Upper lobe of left lung (tissue), 4 donors: ENCODE data around the gene CLSTN2.

Experiments
- CTCF ChIP-seq, 6 experiments: fragments of 450-650 bp in 4 of 6; fragments of 200-600 bp in 2 of 6; sonication (generic) in 2 of 6; IDR thresholded peaks; one replicate each; pipeline ENCODE4 v1.5.1; 2016 to 2019; ENCODE audit warnings: antibody characterized with exemption in 6 of 6
- POLR2A ChIP-seq, 4 donors: fragments of 450-650 bp; IDR thresholded peaks; one replicate each; pipeline ENCODE4 v1.5.1; 2016 to 2017; ENCODE audit warnings: antibody characterized with exemption in 4 of 4, mild to moderate bottlenecking in 2 of 4
- POLR2AphosphoS5 ChIP-seq, 2 donors: sonication (generic); formaldehyde crosslinking; IDR thresholded peaks; one replicate each; pipeline ENCODE4 v1.5.1; 2017; ENCODE audit warnings: antibody characterized with exemption in 2 of 2

- TF ChIP-seq CTCF (IDR thresholded peaks at IDR 0.05), result no peak
- TF ChIP-seq POLR2A (IDR thresholded peaks at IDR 0.05), result no peak
- no peak for TF ChIP-seq POLR2AphosphoS5 (IDR thresholded peaks at IDR 0.05)
These were observed 309.9 kb downstream of the CLSTN2 start for GRCh38 chr3:140244893-140245292.
